Skeletal muscle tissue (tissue), 4 donors: ENCODE measurements around the gene HACD1. TPM values are rescaled to one million over a fixed set of nuclear protein-coding genes. Genes with fewer than 3 reads are reported as not detected.
"Not testable (repeated sequence)": the region's sequence is repeated elsewhere in the genome, so short reads cannot be mapped to it uniquely, and the experiment has no call there.

Source experiments
- H3K27ac ChIP-seq: one replicate; pipeline ENCODE4 v1.7.0; 2013; ENCODE audit warnings: mild to moderate bottlenecking, low read depth, low read length, inconsistent platforms
- H3K27me3 ChIP-seq, 3 donors: one replicate each; pipeline ENCODE4 v1.7.0; 2013; ENCODE audit warnings: low read length in 3 of 3; ENCODE audit not compliant: control insufficient read depth in 3 of 3, insufficient read depth in 3 of 3
- H3K36me3 ChIP-seq, 3 donors: one replicate each; pipeline ENCODE4 v1.7.0; 2013; ENCODE audit warnings: low read length in 3 of 3; ENCODE audit not compliant: control insufficient read depth in 3 of 3, insufficient read depth in 3 of 3
- H3K4me1 ChIP-seq, 3 donors: one replicate each; pipeline ENCODE4 v1.7.0; 2013; ENCODE audit warnings: low read length in 3 of 3, mild to moderate bottlenecking in 3 of 3; ENCODE audit not compliant: control insufficient read depth in 3 of 3, insufficient read depth in 3 of 3
- H3K4me3 ChIP-seq, 3 donors: one replicate each; pipeline ENCODE4 v1.7.0; 2013; ENCODE audit warnings: low read length in 3 of 3
- H3K9ac ChIP-seq, 3 donors: one replicate each; pipeline ENCODE4 v1.7.0; 2013; ENCODE audit warnings: low read length in 3 of 3, mild to moderate bottlenecking in 3 of 3, moderate library complexity in 2 of 3, low read depth in 1 of 3
- H3K9me3 ChIP-seq, 3 donors: one replicate each; pipeline ENCODE4 v1.7.0; 2013; ENCODE audit warnings: low read length in 3 of 3; ENCODE audit not compliant: control insufficient read depth in 3 of 3
- total RNA-seq: library from RNA; depleted of rRNA; stranded (reverse); fragments of >200 nt; gene quantifications from one replicate; pipeline ENCODE4 v1.2.3, GENCODE V29; 2014
- donor health status: Osteomylitis.

The HACD1 gene
- total RNA-seq, 1 donor from 2014 or later = 66.8 TPM

DNA sequence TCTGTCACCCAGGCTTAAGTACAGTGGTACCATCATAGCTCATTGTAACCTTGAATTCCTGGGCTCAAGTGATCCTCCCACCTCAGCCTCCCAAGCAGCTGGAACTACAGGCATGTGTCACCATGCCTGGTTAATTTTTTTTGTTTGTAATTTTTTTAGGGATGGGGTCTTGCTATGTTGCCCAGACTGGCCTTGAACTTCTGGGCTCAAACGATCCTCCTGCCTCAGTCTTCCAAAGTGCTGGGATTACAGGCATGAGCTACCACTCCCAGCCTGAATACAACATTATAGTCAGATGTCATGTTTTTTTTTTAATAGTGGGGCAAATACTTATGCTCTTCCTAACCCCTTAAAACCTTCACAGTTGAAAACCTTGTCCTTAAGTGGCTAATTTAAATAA, 27.9 kb downstream of the HACD1 start:
- H3K9me3 ChIP-seq, H3K27me3 ChIP-seq, H3K4me1 ChIP-seq: not testable (repeated sequence)

GRCh38 chr10:17588420-17588819, 28.8 kb downstream of the HACD1 start:
- no peaks in the 10 kb centered on the region for H3K27me3 ChIP-seq
- no peak overlapping the region for H3K27ac ChIP-seq
- H3K4me3 ChIP-seq = no peak overlapping the region
- no peak overlapping the region for H3K9ac ChIP-seq
- no peaks in the 10 kb centered on the region for H3K9me3 ChIP-seq
- no peaks in the 10 kb centered on the region for H3K4me1 ChIP-seq
- peaks cover 0 to 5% (median 4%) of the 10 kb centered on the region in 3 donors for H3K36me3 ChIP-seq

More for the DNA sequence above, 27.9 kb downstream of the HACD1 start:
- not testable (repeated sequence) for H3K9ac ChIP-seq, H3K36me3 ChIP-seq, H3K4me3 ChIP-seq, H3K27ac ChIP-seq

- H3K36me3 ChIP-seq, H3K27ac ChIP-seq, H3K9me3 ChIP-seq, H3K4me1 ChIP-seq, H3K9ac ChIP-seq, H3K27me3 ChIP-seq, H3K4me3 ChIP-seq: not testable (repeated sequence)
Measured at GRCh38 chr10:17587321-17587720, 29.9 kb downstream of the HACD1 start.

DNA sequence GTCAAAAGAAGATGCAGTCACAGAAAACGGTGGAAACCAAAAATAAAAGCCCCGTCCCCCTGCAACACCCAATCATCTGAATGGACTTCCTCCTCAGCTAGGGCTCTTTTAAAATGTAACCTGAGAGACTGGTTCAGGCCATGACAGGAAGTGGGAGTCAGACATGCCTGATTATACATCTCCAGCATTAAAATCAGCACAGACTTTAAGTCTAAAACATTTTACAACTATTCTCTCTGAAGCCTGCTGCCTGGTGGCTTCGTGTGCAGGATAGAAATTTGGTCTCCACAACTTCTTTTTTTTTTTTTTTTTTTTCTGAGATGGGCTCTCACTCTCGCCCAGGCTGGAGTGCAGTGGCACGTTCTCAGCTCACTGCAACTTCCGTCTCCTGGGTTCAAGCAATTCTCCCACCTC, 30.3 kb downstream of the HACD1 start:
- Histone ChIP-seq H3K4me3 (no peak overlapping the region), H3K9ac (no peak overlapping the region), H3K4me1 (no peaks in the 10 kb centered on the region), H3K27ac (no peak overlapping the region), H3K9me3 (no peaks in the 10 kb centered on the region), H3K36me3 (peaks cover 0 to 4% (median 0%) of the 10 kb centered on the region in 3 donors), H3K27me3 (no peaks in the 10 kb centered on the region)

GRCh38 chr10:17585016-17585415, 32.2 kb downstream of the HACD1 start:
- Histone ChIP-seq H3K9me3 (no peaks in the 10 kb centered on the region), H3K36me3 (no peaks in the 10 kb centered on the region), H3K27me3 (no peaks in the 10 kb centered on the region), H3K4me3 (no peak overlapping the region), H3K9ac (no peak overlapping the region), H3K4me1 (no peaks in the 10 kb centered on the region), H3K27ac (no peak overlapping the region)

- Histone ChIP-seq H3K4me3 (no peak overlapping the region), H3K36me3 (no peaks in the 10 kb centered on the region), H3K27ac (no peak overlapping the region), H3K9me3 (no peaks in the 10 kb centered on the region), H3K4me1 (no peaks in the 10 kb centered on the region), H3K9ac (no peak overlapping the region), H3K27me3 (no peaks in the 10 kb centered on the region)
Measured at GRCh38 chr10:17580885-17581284, 36.3 kb downstream of the HACD1 start.

DNA sequence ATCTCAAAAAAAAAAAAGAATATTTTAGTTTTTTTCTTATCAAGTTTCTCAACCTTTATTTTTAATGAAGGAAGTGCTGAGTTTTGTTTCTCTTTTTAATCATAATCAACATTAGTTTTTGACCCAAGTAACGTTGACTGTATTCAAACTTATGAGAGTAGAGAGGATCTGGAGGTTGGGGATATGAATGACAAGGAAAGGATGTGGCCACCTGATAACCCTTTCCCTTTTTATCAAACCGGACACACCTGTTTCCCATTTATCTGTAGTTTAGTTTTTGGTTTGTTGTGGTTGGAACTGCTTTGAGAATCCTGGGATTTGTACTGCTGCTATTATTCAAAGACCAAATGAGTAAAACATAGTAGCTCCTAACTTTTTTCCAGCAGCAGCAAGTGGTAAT, 38.6 kb downstream of the HACD1 start:
- H3K27ac ChIP-seq = no peak overlapping the region

GRCh38 chr10:17576768-17577167, 40.4 kb downstream of the HACD1 start:
- no peaks in the 10 kb centered on the region for H3K27me3 ChIP-seq
- H3K9ac ChIP-seq = no peak overlapping the region
- no peak overlapping the region for H3K4me3 ChIP-seq
- no peak overlapping the region for H3K27ac ChIP-seq
- H3K36me3 ChIP-seq = no peaks in the 10 kb centered on the region
- H3K4me1 ChIP-seq = no peaks in the 10 kb centered on the region
- no peaks in the 10 kb centered on the region for H3K9me3 ChIP-seq

More for the DNA sequence above, 38.6 kb downstream of the HACD1 start:
- H3K27me3 ChIP-seq = no peaks in the 10 kb centered on the region
- no peak overlapping the region for H3K4me3 ChIP-seq
- no peak overlapping the region for H3K9ac ChIP-seq
- H3K36me3 ChIP-seq = no peaks in the 10 kb centered on the region
- no peaks in the 10 kb centered on the region for H3K9me3 ChIP-seq
- H3K4me1 ChIP-seq = no peaks in the 10 kb centered on the region

GRCh38 chr10:17564911-17565310, 52.3 kb downstream of the HACD1 start:
- Histone ChIP-seq H3K4me1 (peaks cover 0 to 18% (median 4%) of the 10 kb centered on the region in 3 donors), H3K36me3 (no peaks in the 10 kb centered on the region), H3K4me3 (no peak overlapping the region), H3K27me3 (no peaks in the 10 kb centered on the region), H3K27ac (no peak overlapping the region), H3K9ac (no peak overlapping the region), H3K9me3 (no peaks in the 10 kb centered on the region)

GRCh38 chr10:17563452-17563851, 53.7 kb downstream of the HACD1 start:
- H3K4me3 ChIP-seq = no peak overlapping the region
- H3K27me3 ChIP-seq = no peaks in the 10 kb centered on the region
- peaks cover 0 to 18% (median 4%) of the 10 kb centered on the region in 3 donors for H3K4me1 ChIP-seq
- H3K27ac ChIP-seq = peak overlapping the region; percentile 59
- H3K9me3 ChIP-seq = no peaks in the 10 kb centered on the region
- H3K36me3 ChIP-seq = no peaks in the 10 kb centered on the region
- H3K9ac ChIP-seq = peak overlapping the region in 1 of 3 donors; percentile 45

DNA sequence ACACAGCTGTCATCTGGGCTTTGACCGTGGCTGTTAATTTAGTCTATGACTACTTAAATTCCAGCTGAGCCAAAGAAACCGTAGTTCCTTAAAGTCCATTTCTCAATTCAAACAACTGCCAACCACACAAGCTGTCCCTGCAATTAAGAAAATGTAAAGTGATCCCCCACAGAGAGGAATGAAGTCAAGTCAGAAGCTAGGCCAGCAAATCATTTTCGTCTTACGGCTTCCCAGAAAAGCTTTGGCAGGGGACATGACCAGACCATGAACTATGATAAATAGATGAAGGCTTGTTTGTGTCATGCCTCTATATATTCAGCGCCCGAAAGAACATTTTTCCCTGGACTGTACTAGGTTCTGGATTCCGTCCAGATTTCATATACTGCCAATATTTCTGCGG, 54.6 kb downstream of the HACD1 start:
- H3K4me3 ChIP-seq = no peak overlapping the region
- no peaks in the 10 kb centered on the region for H3K27me3 ChIP-seq
- H3K9me3 ChIP-seq = no peaks in the 10 kb centered on the region
- H3K27ac ChIP-seq = peak overlapping the region; percentile 59
- no peaks in the 10 kb centered on the region for H3K36me3 ChIP-seq
- peaks cover 0 to 18% (median 4%) of the 10 kb centered on the region in 3 donors for H3K4me1 ChIP-seq
- H3K9ac ChIP-seq = peak overlapping the region in 2 of 3 donors; percentile 11 to 45
